Endodermal cell (in vitro differentiated cells): ENCODE results near the gene CAMKMT. TPM values are rescaled to one million over a fixed set of nuclear protein-coding genes. Genes with fewer than 3 reads are reported as not detected.
A peak's percentile ranks its signal among the peaks of the same experiment; 100 is the strongest.

Experiments used
- DNase-seq: peaks from one replicate; pipeline ENCODE4 v3.0.0-alpha.2; 2017
- H3K27ac ChIP-seq: 2 replicates; pipeline ENCODE4 v1.5.1; 2013; ENCODE audit warnings: mild to moderate bottlenecking, low read depth, low read length, moderate library complexity
- H3K27me3 ChIP-seq: 2 replicates; pipeline ENCODE4 v1.6.1; 2013; ENCODE audit warnings: mild to moderate bottlenecking, low read length, moderate library complexity; ENCODE audit not compliant: insufficient read depth, control insufficient read depth, poor library complexity, severe bottlenecking
- H3K36me3 ChIP-seq: 2 replicates; pipeline ENCODE4 v1.7.0; 2013; ENCODE audit warnings: mild to moderate bottlenecking, low read length, moderate library complexity; ENCODE audit not compliant: control insufficient read depth, insufficient read depth
- H3K4me1 ChIP-seq: one replicate; pipeline ENCODE4 v1.7.0; 2013; ENCODE audit warnings: low read length; ENCODE audit not compliant: control insufficient read depth, insufficient read depth
- H3K4me3 ChIP-seq: 2 replicates; pipeline ENCODE4 v1.5.1; 2013; ENCODE audit warnings: mild to moderate bottlenecking, low read length, moderate library complexity
- H3K9ac ChIP-seq: 2 replicates; pipeline ENCODE4 v1.6.1; 2013; ENCODE audit warnings: mild to moderate bottlenecking, low read length, moderate library complexity; ENCODE audit not compliant: poor library complexity, severe bottlenecking; ENCODE audit errors: extremely low read depth
- H3K9me3 ChIP-seq: 2 replicates; pipeline ENCODE4 v1.6.1; 2013; ENCODE audit warnings: mild to moderate bottlenecking, low read length, moderate library complexity; ENCODE audit not compliant: control insufficient read depth
- H3K27ac Mint-ChIP-seq: 2 replicates; pipeline ENCODE4 v1.8.0; 2020; ENCODE audit warnings: mixed read lengths
- H3K27me3 Mint-ChIP-seq: 2 replicates; pipeline ENCODE4 v1.8.0; 2021; ENCODE audit warnings: mild to moderate bottlenecking, mixed read lengths; ENCODE audit not compliant: insufficient read depth
- H3K36me3 Mint-ChIP-seq: 2 replicates; pipeline ENCODE4 v1.8.0; 2020; ENCODE audit warnings: low read depth, mixed read lengths
- H3K4me1 Mint-ChIP-seq: 2 replicates; pipeline ENCODE4 v1.8.0; 2020; ENCODE audit warnings: mixed read lengths
- H3K4me3 Mint-ChIP-seq: 2 replicates; pipeline ENCODE4 v1.8.0; 2020; ENCODE audit warnings: mild to moderate bottlenecking, moderate library complexity, mixed read lengths
- H3K9me3 Mint-ChIP-seq: 2 replicates; pipeline ENCODE4 v1.8.0; 2020; ENCODE audit warnings: mild to moderate bottlenecking, mixed read lengths
- WGBS, 2 experiments: methylation state at CpG; one replicate each; pipeline versions ENCODE4 v1.1.5 to v1.1.7; 2013; ENCODE audit warnings: missing lambda C conversion rate in 2 of 2, mixed read lengths in 1 of 2; ENCODE audit not compliant: insufficient coverage in 1 of 2, insufficient read length in 1 of 2; 5-methylcytosine and 5-hydroxymethylcytosine counted together
- total RNA-seq, 2 donors: library from RNA; stranded (reverse); fragmentation: NEBNext Ultra II Directional in 1 of 2; extraction: Animal tissue kit (Norgen Biotek cat#: 25700) in 1 of 2; gene quantifications; 2 replicates in 1 of 2; 3 replicates in 1 of 2; pipeline ENCODE4 v1.2.1, GENCODE V29; 2021
- TF ChIP-seq, protein P1 (sequence below): fragments of 200-600 bp; sonication (generic); conservative IDR thresholded peaks from 2 replicates; pipeline ENCODE4 v1.5.0; 2021; ENCODE audit warnings: antibody characterized with exemption, mild to moderate bottlenecking

CAMKMT gene
- total RNA-seq, 2 donors from 2014 or later, result 31.4 to 57.5 TPM

DNA sequence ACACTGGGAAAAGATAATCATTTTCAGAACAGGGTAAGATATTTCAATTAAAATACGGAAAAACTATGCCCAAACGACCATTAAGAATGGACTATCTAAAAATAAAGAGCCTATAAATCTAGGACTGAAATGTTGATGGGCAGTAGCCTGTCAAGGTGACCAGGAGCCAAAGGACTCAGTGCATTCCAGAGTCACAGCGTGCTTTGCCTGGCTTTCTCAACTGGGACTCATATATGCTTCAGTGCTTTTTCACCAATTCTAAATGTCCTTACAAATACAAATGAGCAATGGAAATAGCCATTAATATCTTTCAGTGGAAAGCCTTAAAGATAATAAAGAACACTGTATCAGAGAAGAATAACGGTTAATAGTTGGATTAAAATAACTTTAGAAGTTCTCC is 35.9 kb upstream of the CAMKMT start:
- Histone ChIP-seq H3K4me1 (peaks cover 8% of the 10 kb centered on the region), H3K9me3 (no peaks in the 10 kb centered on the region), H3K36me3 (peaks cover 46% of the 10 kb centered on the region), H3K9ac (no peak overlapping the region), H3K27ac (no peak overlapping the region), H3K27me3 (no peaks in the 10 kb centered on the region), H3K4me3 (no peak overlapping the region)
- DNase-seq, result no peak
- Mint-ChIP-seq H3K27me3 (no peaks in the 10 kb centered on the region), H3K27ac (no peak overlapping the region), H3K36me3 (peaks cover 35% of the 10 kb centered on the region), H3K4me1 (peaks cover 25% of the 10 kb centered on the region), H3K9me3 (no peaks in the 10 kb centered on the region), H3K4me3 (no peak overlapping the region)
- TF ChIP-seq, protein P1, sequence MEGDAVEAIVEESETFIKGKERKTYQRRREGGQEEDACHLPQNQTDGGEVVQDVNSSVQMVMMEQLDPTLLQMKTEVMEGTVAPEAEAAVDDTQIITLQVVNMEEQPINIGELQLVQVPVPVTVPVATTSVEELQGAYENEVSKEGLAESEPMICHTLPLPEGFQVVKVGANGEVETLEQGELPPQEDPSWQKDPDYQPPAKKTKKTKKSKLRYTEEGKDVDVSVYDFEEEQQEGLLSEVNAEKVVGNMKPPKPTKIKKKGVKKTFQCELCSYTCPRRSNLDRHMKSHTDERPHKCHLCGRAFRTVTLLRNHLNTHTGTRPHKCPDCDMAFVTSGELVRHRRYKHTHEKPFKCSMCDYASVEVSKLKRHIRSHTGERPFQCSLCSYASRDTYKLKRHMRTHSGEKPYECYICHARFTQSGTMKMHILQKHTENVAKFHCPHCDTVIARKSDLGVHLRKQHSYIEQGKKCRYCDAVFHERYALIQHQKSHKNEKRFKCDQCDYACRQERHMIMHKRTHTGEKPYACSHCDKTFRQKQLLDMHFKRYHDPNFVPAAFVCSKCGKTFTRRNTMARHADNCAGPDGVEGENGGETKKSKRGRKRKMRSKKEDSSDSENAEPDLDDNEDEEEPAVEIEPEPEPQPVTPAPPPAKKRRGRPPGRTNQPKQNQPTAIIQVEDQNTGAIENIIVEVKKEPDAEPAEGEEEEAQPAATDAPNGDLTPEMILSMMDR, result no peak
- 95 to 100% methylated on average over 1 to 4 of the region's 4 CpGs for WGBS, 2 experiments

DNA sequence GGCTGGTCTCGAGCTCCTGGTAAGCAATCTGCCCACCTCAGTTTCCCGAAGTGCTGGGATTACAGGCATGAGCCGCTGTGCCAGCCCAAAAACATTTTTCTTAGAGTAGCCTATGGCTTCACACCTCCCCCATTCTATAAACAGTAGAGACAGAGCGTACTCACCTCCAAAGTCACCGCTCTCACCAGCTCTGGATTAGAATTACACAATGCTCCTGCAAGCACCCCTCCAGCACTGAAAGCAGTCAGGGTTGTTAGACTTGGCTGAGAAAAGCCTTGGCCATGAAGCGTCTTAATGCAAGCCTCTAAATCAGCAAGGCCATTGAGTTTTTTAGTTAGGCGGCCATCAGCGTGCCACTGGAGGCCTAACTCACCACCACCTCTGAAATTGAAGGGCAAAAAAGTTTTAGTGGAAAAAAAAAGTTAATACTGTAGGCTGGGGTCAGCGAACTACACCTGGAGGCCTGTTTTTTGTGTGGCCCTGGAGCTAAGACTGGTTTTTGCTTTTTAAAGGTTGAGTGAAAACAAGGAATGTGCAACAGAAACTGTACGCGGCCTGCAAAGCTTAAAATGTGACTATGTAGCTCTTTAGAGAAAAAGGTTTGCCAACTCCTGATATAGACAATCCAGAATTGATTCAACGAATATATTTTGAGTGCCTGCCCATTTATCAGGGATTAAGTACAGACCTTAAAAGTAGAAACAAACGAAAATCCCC is 35.0 kb upstream of the CAMKMT start:
- no peak for DNase-seq
- TF ChIP-seq, protein P1, result no peak
- Histone ChIP-seq H3K36me3 (peaks cover 43% of the 10 kb centered on the region), H3K27ac (no peak overlapping the region), H3K4me3 (no peak overlapping the region), H3K9ac (no peak overlapping the region), H3K9me3 (no peaks in the 10 kb centered on the region), H3K4me1 (peaks cover 8% of the 10 kb centered on the region), H3K27me3 (no peaks in the 10 kb centered on the region)
- H3K27me3 Mint-ChIP-seq, result no peaks in the 10 kb centered on the region
- WGBS, 2 experiments, result 87 to 89% methylated on average over 13 of the region's 13 CpGs
- peak overlapping the region; percentile 68 for H3K27ac Mint-ChIP-seq
- no peak overlapping the region for H3K4me3 Mint-ChIP-seq
- peaks cover 25% of the 10 kb centered on the region for H3K4me1 Mint-ChIP-seq
- peaks cover 38% of the 10 kb centered on the region for H3K36me3 Mint-ChIP-seq
- no peaks in the 10 kb centered on the region for H3K9me3 Mint-ChIP-seq

DNA sequence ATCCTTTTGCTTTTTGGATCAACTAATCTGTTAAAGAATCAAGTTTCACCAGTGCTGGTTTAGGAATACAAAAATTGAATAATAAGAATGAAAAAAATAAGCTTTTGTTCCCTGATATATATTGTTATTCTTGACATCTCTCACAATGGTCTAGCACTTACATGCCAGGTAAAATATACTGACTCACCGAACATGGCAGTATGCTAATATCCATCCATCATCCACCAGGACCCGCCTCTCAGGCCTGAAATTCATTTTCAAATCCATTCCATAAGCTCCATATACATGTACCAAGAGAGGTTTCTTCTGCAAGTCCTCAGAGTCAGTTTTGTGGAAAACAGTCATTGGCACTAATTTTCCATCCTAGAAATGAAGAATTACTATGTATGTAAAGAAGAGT is 33.0 kb upstream of the CAMKMT start:
- no peak for DNase-seq
- H3K9ac ChIP-seq, result no peak overlapping the region
- Mint-ChIP-seq H3K27me3 (no peaks in the 10 kb centered on the region), H3K36me3 (peaks cover 33% of the 10 kb centered on the region), H3K4me3 (no peak overlapping the region), H3K4me1 (peaks cover 25% of the 10 kb centered on the region), H3K27ac (no peak overlapping the region), H3K9me3 (no peaks in the 10 kb centered on the region)
- TF ChIP-seq, protein P1, result no peak
- H3K27ac ChIP-seq, result no peak overlapping the region
- H3K27me3 ChIP-seq, result no peaks in the 10 kb centered on the region
- 83 to 97% methylated on average over 2 of the region's 2 CpGs for WGBS, 2 experiments
- peaks cover 8% of the 10 kb centered on the region for H3K4me1 ChIP-seq
- H3K9me3 ChIP-seq, result no peaks in the 10 kb centered on the region
- H3K4me3 ChIP-seq, result no peak overlapping the region
- H3K36me3 ChIP-seq, result peaks cover 32% of the 10 kb centered on the region
